Measurements from ENCODE around the gene SEMA3B. TPM values are rescaled to one million over a fixed set of nuclear protein-coding genes. Genes with fewer than 3 reads are reported as not detected.

SEMA3B gene
- total and polyA plus RNA-seq, 2 of the 4 experiments (the other 2 are of a cell fraction) = 4.3 to 29.3 TPM

DNA sequence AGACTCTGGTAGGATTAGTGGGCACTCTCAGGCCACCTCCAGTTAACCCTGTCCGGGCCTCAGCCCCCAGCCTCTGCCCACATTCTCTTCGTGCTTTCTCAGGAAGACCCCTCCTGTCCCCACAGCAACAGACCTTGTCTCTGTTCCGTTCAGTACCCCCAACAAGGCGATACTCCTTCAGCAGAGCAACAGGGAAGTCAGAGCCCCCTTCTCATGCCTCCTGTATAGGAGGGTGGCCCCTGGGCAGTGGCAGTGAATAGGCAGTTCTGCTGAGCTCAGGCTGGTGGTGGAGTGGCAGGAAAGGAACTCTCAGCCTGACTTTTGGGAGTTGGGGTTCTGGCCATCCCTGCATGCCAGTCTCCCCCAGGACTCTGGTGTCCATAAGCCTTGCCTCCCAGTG, 513 bp downstream of the SEMA3B start:
- TF ChIP-seq, protein P1, sequence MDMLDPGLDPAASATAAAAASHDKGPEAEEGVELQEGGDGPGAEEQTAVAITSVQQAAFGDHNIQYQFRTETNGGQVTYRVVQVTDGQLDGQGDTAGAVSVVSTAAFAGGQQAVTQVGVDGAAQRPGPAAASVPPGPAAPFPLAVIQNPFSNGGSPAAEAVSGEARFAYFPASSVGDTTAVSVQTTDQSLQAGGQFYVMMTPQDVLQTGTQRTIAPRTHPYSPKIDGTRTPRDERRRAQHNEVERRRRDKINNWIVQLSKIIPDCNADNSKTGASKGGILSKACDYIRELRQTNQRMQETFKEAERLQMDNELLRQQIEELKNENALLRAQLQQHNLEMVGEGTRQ (IDR thresholded peaks at IDR 0.05; ENCODE audit: low read depth, low read length) = no peak
- TF ChIP-seq RFX5 (IDR thresholded peaks at IDR 0.05; ENCODE audit: low read depth, low read length) (no peak), NFE2L2 (IDR thresholded peaks at IDR 0.05; ENCODE audit: low read depth, low read length) (no peak), RCOR1 (IDR thresholded peaks at IDR 0.05; ENCODE audit: insufficient replicate concordance, low read length) (no peak), CHD1 (IDR thresholded peaks at IDR 0.05; ENCODE audit: low read depth, low read length) (no peak), MAZ (IDR thresholded peaks at IDR 0.05; ENCODE audit: borderline replicate concordance, low read depth, low read length) (no peak), SMC3 (IDR thresholded peaks at IDR 0.05; ENCODE audit: low read depth, low read length) (no peak), FOS (IDR thresholded peaks at IDR 0.05; ENCODE audit: low read depth, low read length) (no peak), BHLHE40 (IDR thresholded peaks at IDR 0.05; ENCODE audit: low read depth, low read length) (no peak), POLR2A (IDR thresholded peaks at IDR 0.05; ENCODE audit: low read depth, low read length) (no peak), MXI1 (IDR thresholded peaks at IDR 0.05; ENCODE audit: borderline replicate concordance, low read depth, low read length) (no peak), MAFK (IDR thresholded peaks at IDR 0.05; ENCODE audit: low read depth, low read length) (no peak), CEBPB (IDR thresholded peaks at IDR 0.05; ENCODE audit: low read depth, low read length) (no peak)
- TF ChIP-seq, protein P2, sequence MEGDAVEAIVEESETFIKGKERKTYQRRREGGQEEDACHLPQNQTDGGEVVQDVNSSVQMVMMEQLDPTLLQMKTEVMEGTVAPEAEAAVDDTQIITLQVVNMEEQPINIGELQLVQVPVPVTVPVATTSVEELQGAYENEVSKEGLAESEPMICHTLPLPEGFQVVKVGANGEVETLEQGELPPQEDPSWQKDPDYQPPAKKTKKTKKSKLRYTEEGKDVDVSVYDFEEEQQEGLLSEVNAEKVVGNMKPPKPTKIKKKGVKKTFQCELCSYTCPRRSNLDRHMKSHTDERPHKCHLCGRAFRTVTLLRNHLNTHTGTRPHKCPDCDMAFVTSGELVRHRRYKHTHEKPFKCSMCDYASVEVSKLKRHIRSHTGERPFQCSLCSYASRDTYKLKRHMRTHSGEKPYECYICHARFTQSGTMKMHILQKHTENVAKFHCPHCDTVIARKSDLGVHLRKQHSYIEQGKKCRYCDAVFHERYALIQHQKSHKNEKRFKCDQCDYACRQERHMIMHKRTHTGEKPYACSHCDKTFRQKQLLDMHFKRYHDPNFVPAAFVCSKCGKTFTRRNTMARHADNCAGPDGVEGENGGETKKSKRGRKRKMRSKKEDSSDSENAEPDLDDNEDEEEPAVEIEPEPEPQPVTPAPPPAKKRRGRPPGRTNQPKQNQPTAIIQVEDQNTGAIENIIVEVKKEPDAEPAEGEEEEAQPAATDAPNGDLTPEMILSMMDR (conservative IDR thresholded peaks at IDR 0.05; ENCODE audit: low read depth, low read length) = no peak
- TF ChIP-seq, protein P3, sequence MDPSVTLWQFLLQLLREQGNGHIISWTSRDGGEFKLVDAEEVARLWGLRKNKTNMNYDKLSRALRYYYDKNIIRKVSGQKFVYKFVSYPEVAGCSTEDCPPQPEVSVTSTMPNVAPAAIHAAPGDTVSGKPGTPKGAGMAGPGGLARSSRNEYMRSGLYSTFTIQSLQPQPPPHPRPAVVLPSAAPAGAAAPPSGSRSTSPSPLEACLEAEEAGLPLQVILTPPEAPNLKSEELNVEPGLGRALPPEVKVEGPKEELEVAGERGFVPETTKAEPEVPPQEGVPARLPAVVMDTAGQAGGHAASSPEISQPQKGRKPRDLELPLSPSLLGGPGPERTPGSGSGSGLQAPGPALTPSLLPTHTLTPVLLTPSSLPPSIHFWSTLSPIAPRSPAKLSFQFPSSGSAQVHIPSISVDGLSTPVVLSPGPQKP (IDR thresholded peaks at IDR 0.05; ENCODE audit: borderline replicate concordance, low read depth, low read length) = no peak

More for the DNA sequence above, 513 bp downstream of the SEMA3B start:
- ChIA-PET POLR2A (ENCODE audit: unreplicated experiment) (no interaction called here), CTCF (interaction anchor here (1.0 to 2.2 kb wide), 3 partner anchors 9 to 43 kb away, joined by 4 to 7 read pairs (median 4); no protein-coding TSS in a partner anchor)
- Histone ChIP-seq H3K18ac (ENCODE audit: low read depth, low read length) (peak overlapping the region; percentile 68), H3K9me1 (ENCODE audit: insufficient read depth, low read length) (peaks cover 39% of the 10 kb centered on the region), H3K56ac (ENCODE audit: extremely low read depth, insufficient read depth, low read length) (no peak overlapping the region), H3K9ac (ENCODE audit: low read depth, low read length) (peak overlapping the region; percentile 77), H3K4ac (ENCODE audit: low read depth, low read length) (peak overlapping the region; percentile 98), H2AK9ac (replicated peaks; ENCODE audit: low read depth, low read length, poor library complexity) (peak overlapping the region; percentile 95), H4K5ac (ENCODE audit: low read depth, low read length) (peak overlapping the region; percentile 79), H3K9me3 (ENCODE audit: control insufficient read depth, insufficient read depth, low read length) (no peaks in the 10 kb centered on the region), H2AFZ (replicated peaks; ENCODE audit: low read length, poor library complexity) (peak overlapping the region; percentile 71), H4K91ac (ENCODE audit: insufficient read depth, low read depth, low read length) (peak overlapping the region; percentile 91), H3K23ac (ENCODE audit: low read depth, low read length) (peak overlapping the region; percentile 85), H3K4me2 (ENCODE audit: low read depth, low read length) (peak overlapping the region; percentile 71), H3K36me3 (ENCODE audit: control insufficient read depth, insufficient read depth, low read length) (peaks cover 4% of the 10 kb centered on the region; the same call in 1 of the 2 replicates), H3K14ac (replicated peaks; ENCODE audit: low read depth, low read length) (peak overlapping the region; percentile 92), H2BK15ac (ENCODE audit: low read depth, low read length) (peak overlapping the region; percentile 67; the same call in 2 of the 3 replicates), H2AK5ac (ENCODE audit: low read depth, low read length) (peak overlapping the region; percentile 98), H2BK5ac (ENCODE audit: low read depth, low read length, poor library complexity, severe bottlenecking) (peak overlapping the region; percentile 83), H3K27me3 (ENCODE audit: control insufficient read depth, insufficient read depth, low read length) (no peaks in the 10 kb centered on the region), H3K4me1 (ENCODE audit: control insufficient read depth, insufficient read depth, low read length) (peaks cover 58% of the 10 kb centered on the region), H3K27ac (ENCODE audit: insufficient read depth, low read length) (peak overlapping the region; percentile 80), H3K4me3 (ENCODE audit: insufficient read depth, low read depth, low read length) (peak overlapping the region; percentile 23), H3K79me1 (ENCODE audit: low read depth in 1 of 2, low read length in 2 of 2) (peaks cover 3 to 45% of the 10 kb centered on the region in 2 experiments; a peak in 3 of 4 replicates), H4K8ac (ENCODE audit: low read depth in 2 of 2, low read length in 2 of 2) (peak overlapping the region; percentile 56 to 94; a peak in 3 of 4 replicates), H4K20me1 (ENCODE audit: insufficient read depth, low read length) (no peaks in the 10 kb centered on the region), H2BK120ac (ENCODE audit: low read depth, low read length) (peak overlapping the region; percentile 95), H2BK20ac (ENCODE audit: low read depth, low read length) (peak overlapping the region; percentile 88)
- dilution Hi-C loops (cut with HindIII; ENCODE audit: low sequenced_read_pairs, unreplicated experiment) = no loop called here
- intact Hi-C loops (cut with micrococcal nuclease) = no loop called here
- no peak for ATAC-seq (ENCODE audit: low read depth)
- DNase-seq = no peak
- WGBS, 2 experiments (ENCODE audit: extremely low coverage in 2 of 2, insufficient read length in 1 of 2) = 50% methylated on average over 2 of the region's 4 CpGs; no CpG with 5 or more reads in 1 of the 2 experiments
- no TSS peak for BruUV-seq (replicated peaks)
- in situ Hi-C loops (cut with MboI; ENCODE audit: low sequenced_read_pairs) = no loop called here
